Stimulated activated CD8-positive, alpha-beta memory T cell treated with anti-CD3 and anti-CD28 coated beads, Interleukin-12 subunit alpha, Interleukin-12 subunit beta, amount 100 ng/mL, for 24 hours (primary cell): ENCODE measurements around the gene ANAPC5.
A peak's percentile ranks its signal among the peaks of the same experiment; 100 is the strongest.
"Not testable (repeated sequence)": the region's sequence is repeated elsewhere in the genome, so short reads cannot be mapped to it uniquely, and the experiment has no call there.

Experiments used
- DNase-seq: peaks from one replicate; pipeline ENCODE4 v3.0.0-alpha.2; 2020; ENCODE audit errors: extremely low read depth

ANAPC5 gene, protein sequence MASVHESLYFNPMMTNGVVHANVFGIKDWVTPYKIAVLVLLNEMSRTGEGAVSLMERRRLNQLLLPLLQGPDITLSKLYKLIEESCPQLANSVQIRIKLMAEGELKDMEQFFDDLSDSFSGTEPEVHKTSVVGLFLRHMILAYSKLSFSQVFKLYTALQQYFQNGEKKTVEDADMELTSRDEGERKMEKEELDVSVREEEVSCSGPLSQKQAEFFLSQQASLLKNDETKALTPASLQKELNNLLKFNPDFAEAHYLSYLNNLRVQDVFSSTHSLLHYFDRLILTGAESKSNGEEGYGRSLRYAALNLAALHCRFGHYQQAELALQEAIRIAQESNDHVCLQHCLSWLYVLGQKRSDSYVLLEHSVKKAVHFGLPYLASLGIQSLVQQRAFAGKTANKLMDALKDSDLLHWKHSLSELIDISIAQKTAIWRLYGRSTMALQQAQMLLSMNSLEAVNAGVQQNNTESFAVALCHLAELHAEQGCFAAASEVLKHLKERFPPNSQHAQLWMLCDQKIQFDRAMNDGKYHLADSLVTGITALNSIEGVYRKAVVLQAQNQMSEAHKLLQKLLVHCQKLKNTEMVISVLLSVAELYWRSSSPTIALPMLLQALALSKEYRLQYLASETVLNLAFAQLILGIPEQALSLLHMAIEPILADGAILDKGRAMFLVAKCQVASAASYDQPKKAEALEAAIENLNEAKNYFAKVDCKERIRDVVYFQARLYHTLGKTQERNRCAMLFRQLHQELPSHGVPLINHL

DNA sequence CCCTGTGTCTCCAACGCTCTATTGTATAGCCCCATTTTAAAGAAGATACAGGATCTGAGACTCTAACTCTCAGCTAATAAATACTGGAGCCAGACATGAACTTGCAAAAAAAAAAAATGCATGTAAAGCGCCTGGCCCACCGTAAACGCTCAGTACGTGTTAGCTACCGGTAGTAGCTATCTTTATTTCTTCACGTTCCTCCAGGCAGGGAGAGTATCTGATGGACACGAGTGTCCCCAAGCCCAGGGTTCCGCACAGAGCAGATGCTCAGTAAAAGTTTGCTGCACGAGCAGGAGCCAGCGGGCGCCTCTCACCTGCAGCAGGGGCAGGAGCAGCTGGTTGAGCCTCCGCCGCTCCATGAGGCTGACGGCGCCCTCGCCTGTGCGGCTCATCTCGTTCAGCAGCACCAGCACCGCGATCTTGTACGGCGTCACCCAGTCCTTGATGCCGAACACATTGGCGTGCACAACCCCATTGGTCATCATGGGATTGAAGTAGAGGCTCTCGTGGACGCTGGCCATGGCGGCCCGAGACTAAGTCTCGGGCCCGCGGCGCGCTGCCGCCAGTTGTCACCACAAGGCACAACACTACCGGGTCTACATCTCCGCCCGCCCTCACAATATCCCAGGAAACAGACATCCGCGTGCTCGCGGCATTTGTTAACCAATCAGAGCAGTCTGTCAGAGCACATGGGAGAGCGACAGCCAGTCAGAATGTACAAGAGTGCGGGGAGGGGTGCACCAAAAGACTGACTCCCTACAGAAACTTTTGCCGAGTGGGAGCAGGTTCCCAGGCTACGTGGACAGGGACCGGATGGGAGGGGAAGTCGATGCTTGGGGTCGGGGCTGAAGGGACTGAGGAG lies at the start of gene ANAPC5:
TSS of gene ANAPC5 (minus strand) at position 592 of the 862 bp plus-strand sequence. CDS start at position 521, 71 bp downstream.
- DNase-seq, result peak; percentile 81

DNA sequence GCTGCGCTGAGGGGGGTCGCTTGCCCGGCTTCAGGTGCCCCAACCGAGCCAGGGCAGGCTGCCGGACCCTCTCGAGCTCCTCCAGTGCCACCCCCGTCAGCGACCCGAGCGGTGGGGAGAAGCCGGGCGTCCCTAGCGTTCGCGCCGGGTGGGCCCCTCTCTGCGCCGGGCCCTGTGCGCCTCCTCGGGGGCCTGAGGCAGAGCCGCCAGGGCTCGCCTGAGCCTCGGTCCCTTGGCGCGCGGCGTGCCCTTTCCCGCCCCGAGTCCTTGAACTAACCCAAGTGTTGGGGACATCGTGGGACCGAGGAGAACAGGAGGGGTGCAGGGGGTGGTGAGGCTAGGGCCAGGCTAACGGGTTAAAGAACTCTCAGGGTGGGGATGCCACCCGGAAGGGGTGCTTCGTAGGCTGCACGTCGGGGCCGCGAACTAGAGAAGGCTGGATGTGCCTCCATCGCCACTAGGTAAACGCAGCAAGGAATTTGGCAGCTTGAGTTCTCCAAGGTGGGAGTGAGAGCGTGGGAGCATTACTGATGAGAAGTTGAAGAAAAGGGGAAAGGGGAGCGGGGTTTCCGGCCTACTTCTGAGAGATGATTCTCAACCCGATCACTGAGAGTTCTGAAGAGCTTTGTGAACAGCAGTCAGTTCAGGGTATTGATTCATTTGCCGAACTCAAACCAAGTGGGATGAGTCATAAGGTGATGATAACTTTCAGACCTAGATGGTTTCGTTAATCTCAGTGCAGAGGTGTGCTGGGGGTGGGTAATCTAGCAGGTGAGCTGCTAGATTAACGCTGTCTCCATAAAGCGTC lies 48.3 kb upstream of the ANAPC5 start:
- DNase-seq, result no peak

DNA sequence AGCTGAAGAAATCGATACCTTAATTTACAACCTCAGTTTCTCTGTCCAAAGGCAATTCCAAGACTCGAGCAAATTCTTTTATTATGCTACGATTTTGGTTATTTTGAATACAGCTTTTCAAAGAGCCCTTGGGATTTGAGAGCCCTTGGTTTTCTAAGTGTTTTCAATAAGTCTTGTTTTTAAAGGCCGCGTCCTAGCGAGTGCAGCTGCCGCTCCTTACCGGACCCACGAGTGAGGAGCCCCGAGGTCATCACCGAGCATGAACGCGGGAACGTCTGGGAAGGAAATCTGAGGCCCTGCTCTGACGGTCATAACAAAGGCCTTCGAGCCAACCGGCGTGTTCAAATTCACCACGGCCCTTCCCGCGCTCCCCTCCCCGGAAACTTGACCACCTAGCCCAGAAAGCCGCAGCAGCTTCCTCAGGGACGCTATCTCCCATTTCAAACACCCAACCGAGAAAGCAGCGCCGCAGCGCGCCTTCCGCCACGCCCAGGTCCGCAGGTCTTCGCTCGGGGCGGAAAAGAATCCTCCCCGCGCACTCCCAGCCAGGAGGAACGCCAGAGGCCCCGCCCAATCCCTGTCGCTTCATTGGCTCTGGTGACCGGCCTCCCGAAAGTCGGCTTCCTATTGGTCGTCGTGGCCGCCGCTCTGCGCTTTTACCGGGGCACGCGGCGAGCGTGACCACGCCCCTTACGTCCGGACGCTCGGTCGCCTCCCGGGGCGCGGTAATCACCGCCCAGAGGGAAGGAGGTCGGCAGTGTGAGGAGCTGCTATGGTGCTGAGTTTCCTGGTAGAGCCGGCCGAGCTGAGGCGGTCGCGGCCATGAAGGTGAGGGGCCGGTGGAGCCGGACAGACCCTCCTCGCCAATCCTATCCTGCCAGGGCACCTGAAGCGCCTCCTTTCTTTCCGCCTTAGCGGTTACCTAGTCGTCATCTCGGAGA lies 47.5 kb upstream of the ANAPC5 start, which contains the start of gene RNF34:
TSS of gene RNF34 (plus strand) at position 728 of the 941 bp plus-strand sequence. CDS start at position 823, 95 bp downstream.
- DNase-seq, result peak; percentile 97

DNA sequence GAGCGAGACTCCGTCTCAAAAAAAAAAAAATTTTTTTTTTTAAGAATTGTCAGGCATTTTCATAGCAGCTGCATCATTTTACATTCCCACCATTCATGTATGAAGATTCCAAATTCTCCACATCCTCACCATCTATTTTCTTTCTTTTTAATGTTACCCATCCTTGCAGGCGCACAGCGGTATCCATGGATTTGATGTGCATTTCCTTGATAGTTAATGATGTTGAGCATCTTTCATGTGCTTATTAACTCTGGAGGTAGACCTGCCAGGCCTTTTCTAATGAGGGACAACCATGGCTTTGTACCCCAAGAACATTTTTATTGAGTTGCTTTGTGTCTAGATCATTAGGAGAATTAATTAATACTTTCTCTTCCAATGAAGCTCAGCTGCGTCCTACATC lies 46.1 kb upstream of the ANAPC5 start:
- no peak for DNase-seq

DNA sequence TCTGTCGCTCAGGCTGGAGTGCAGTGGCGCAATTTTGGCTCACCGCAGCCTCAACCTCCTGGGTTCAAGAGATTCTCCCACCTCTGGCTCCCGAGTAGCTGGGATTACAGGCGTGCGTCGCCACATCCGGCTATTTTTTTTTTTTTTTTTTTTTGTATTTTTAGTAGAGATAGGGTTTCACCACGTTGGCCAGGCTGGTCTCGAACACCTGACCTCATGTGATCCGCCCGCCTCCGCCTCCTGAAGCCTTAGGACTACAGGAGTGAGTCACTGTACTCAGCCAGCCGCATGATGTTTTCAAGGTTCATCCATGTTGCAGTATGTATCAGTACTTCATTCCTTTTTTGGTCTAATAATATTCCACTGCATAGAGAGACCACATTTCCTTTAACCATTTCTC lies 45.3 kb upstream of the ANAPC5 start:
- DNase-seq, result no peak

DNA sequence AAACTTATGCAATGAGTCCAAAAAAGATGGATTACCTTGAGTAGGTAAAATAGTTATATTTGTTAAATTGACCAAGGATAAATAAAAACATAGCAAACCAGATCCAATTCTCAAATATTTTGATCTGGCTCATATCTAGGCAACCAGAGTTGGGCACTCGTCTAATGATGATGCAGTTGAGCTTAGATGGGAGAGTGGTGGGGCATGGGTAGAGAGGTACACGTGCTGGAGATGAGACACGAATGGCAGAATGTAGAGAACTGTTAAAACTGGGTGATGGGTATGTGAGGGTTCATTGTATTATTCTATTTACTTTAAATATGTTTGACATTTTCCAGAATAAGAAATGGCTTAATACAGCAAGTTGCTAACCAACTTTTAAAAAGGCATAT lies 40.1 kb upstream of the ANAPC5 start:
- no peak for DNase-seq

DNA sequence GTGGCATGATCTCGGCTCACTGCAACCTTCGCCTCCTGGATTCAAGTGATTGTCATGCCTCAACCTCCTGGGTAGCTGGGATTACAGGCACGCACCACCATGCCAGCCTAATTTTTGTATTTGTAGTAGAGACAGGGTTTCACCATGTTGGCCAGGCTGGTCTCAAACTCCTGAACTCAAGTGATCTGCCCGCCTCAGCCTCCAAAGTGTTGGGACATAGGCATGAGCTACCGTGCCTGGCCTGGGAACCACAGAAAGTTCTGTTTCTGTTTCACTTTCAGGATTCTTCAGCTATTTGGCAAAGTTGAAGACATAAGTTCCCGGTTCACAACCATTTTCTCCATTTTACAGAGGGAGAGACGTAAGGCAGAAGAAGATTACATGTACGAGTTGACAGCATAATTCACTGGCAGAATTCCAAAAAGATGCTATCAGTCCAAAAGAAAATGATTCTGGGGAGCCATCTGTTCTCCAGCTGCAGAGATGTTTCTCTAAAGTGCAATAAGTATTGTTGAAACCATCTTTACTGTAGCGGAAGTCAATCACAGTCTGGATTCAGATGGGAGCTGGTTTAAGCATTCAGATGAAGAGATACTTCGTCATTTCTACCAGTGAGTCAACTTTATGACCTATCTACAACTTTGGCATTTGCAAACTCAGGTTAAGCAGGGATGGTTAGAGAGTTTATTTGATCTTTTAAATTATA lies 39.6 kb upstream of the ANAPC5 start:
- no peak for DNase-seq

DNA sequence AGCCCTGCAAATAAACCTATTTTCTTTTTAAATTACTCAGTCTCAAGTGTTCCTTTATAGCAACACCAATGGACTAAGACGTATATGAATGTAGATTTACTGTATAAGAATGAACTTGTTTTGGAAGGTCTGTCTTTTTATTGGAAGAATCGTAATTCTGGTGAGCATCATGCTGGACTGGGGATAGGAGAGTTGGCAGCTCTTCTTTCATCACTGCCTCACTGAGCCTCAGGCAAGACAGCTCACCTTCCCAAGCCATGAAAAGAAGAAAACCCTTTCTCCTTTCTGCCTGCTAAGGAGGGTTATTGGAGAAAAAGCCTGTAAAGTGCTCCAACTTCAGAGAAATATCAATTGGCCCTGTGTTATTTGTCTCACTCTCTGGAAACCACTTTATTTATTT lies 38.6 kb upstream of the ANAPC5 start:
- DNase-seq, result no peak

DNA sequence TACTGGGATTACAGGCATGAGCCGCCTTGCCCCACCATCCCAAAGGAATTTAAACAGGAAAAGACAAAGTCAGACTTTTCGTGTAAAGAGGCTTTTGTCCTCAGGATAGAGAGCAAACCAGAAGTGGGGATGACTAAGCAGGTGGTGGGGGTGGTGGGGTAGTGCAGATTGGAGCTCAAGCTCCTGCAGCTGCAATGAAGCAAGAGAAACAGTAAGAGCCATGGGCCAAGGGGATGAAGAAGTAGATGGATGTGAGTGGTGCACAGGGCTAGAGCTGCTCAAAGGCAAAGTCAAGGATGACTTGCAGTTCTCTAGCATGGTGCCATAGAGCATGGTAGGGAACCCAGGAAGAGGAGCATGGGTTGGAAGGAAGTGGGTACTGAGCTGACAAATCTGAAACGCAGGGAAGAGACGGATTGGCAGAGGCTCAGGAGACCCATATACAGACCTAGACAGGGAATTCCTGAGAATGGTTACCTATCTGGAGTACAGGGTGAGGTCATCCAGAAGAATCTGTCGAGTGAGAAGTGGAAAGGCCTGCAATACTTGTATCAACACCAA lies 36.3 kb upstream of the ANAPC5 start:
- no peak for DNase-seq

DNA sequence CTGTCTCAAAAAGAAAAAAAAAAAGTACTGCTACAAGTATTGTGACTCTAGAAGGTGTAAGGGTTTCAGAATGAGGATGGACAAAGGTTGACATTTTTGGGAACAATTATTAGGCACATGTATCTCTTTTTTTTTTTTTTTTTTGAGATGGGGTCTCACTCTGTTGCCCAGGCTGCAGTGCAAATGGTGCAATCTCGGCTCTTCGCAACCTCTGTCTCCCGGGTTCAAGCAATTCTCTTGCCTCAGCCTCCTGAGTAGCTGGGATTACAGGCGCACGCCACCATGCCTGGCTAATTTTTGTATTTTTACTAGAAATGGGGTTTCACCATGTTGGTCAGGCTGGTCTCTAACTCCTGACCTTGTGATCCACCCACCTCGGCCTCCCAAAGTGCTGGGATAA lies 32.7 kb upstream of the ANAPC5 start:
- not testable (repeated sequence) for DNase-seq

DNA sequence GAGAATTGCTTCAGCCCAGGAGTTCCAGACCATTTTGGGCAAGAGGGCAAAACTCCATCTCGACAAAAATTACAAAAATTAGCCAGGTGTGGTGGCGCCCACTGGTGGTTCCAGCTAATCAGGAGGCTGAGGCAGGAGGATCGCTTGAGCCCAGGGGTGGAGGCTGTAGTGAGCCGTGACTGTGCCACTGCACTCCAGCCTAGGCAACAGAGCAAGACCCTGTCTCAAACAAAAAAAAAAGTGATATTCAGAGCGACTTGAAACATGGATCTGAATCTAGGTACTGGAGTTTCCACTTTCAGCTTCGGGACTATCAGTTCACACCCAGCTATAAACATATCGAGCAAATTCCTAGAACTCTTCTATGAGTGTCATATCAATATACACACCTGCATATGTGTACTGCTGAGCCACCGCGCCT lies 31.4 kb upstream of the ANAPC5 start:
- no peak for DNase-seq

DNA sequence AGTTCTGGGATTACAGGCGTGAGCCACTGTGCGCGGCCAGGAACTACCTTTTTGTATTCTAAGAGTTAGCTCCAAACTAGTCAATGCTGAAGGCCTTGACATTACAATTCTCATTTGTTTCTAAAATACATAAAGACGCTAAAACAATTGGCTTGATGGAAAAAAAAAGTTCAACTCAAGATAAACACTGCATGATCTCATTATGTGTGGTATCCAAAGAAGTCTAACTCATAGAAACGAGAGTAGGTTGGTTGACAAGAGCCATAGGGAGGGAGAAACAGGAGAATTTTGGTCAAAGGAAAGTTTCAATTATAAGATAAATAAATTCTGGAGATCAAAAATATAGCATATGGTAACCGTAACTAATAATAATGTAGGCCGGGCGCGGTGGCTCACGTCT lies 27.7 kb upstream of the ANAPC5 start:
- no peak for DNase-seq

DNA sequence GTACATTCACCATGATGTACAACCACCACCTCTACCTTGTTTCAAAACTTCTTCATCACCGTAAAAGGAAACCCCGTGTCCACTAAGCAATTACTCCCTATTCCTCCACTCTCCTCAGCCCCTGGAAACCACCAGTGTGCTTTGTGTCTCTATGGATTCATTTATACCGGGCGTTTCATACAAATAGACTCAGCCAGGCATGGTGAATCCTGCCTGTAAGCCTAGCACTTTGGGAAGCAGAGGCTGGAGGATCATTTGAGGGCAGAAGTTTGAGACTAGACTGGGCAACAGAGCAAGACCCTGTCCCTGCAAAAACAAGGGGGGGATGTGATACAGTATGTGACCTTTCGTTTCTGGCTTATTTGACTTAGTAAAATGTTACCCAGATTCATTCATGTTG lies 26.5 kb upstream of the ANAPC5 start:
- DNase-seq, result no peak

DNA sequence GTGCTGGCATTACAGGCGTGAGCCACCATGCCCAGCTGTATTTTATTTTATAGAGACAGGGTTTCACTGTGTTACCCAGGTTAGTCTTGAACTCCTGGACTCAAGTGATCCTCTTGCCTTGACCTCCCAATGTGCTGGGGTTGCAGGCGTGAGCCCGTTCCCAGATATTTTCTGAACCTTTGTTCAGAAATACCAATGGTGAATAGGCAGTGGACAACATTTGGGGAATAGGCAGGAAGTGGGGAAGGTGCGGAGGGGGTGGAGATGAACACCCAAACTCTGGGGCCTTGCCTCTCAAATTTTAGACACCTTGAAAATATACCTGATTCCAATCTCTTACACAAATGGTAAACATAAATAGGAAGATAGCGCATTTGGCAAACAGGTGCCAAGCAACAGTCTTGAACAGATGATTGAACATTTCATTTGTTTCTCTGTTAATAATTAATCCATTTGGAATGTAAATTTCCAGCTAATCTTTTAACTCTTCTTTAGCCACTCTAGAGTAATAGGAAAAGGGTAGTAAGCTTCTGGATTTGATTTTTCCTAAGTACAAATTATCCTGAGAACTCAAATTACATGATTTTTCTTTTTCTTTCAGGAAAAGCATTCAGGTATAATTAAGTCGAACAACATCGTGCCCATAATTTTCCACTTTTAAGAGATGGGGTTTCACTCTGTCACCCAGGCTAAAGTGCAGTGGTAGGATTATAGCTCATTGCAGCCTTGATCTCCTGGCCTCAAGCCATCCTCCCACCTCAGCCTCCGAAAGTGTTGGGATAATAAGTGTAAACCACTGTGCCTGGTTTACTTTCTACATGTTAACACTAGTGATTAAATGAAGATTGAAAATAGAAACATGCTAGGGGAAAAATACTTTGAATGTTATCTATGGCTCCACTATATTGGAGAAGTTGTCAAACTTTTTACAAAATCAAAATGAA lies 24.8 kb upstream of the ANAPC5 start:
- no peak for DNase-seq

DNA sequence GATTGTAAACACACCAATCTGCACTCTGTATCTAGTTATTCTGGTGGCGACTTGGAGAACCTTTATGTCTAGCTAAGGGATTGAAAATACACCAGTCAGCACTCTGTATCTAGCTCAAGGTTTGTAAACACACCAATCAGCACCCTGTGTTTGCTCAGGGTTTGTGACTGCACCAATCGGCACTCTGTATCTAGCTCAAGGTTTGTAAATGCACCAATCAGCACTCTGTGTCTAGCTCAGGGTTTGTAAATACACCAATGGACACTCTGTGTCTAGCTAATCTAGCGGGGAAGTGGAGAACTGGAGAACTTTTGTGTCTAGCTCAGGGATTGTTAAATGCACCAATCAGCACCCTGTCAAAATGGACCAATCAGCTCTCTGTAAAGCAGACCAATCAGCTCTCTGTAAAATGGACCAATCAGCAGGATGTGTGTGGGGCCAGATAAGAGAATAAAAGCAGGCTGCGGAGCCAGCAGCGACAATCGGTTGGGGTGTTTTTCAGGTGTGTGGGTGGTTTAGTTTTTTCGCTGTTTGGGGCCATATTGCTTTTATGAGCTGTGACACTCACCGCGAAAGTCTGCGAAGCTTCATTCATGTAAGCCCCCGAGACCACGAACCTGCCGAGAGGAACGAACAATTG lies 22.9 kb upstream of the ANAPC5 start:
- not testable (repeated sequence) for DNase-seq

DNA sequence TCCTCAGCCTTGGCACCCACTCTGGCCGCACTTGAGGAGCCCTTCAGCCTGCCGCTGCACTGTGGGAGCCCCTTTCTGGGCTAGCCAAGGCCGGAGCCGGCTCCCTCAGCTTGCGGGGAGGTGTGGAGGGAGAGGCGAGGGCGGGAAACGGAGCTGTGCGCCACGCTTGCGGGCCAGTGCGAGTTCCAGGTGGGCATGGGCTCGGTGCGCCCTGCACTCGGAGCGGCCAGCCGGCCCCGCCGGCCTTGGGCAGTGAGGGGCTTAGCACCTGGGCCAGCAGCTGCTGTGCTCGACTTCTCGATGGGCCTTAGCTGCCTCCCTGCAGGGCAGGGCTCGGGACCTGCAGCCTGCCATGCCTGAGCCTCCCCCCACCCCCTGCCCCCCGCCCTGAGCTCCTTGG lies 22.1 kb upstream of the ANAPC5 start:
- not testable (repeated sequence) for DNase-seq

DNA sequence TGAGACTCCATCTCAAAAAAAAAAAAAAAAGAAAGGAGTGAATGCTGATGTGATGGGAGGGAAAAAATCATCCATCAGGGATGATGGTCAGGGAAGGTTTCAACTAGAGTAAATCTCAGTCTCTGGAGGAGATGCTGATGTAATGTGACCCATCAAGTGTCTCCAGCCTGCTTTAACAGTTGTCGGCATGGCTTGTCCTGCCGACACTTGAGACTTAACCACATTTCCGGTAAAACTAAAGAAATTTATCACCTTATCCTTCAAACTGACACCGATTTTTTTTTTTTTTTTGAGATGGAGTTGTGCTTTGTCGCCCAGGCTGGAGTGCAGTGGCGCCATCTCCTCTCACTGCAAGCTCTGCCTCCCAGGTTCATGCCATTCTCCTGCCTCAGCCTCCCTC lies 21.5 kb upstream of the ANAPC5 start:
- no peak for DNase-seq
